Hepatocyte (in vitro differentiated cells): ENCODE data around the gene PWWP2B.

Experiments
- CTCF ChIP-seq: fragments of 200-600 bp; sonication (generic); IDR thresholded peaks from 2 replicates; pipeline ENCODE4 v1.5.1; 2016; ENCODE audit warnings: antibody characterized with exemption, mild to moderate bottlenecking; ENCODE audit not compliant: poor library complexity
- EZH2 ChIP-seq: fragments of 200-600 bp; sonication (generic); IDR thresholded peaks from 2 replicates; pipeline ENCODE4 v1.6.1; 2016; ENCODE audit warnings: antibody characterized with exemption, mild to moderate bottlenecking, borderline replicate concordance

DNA sequence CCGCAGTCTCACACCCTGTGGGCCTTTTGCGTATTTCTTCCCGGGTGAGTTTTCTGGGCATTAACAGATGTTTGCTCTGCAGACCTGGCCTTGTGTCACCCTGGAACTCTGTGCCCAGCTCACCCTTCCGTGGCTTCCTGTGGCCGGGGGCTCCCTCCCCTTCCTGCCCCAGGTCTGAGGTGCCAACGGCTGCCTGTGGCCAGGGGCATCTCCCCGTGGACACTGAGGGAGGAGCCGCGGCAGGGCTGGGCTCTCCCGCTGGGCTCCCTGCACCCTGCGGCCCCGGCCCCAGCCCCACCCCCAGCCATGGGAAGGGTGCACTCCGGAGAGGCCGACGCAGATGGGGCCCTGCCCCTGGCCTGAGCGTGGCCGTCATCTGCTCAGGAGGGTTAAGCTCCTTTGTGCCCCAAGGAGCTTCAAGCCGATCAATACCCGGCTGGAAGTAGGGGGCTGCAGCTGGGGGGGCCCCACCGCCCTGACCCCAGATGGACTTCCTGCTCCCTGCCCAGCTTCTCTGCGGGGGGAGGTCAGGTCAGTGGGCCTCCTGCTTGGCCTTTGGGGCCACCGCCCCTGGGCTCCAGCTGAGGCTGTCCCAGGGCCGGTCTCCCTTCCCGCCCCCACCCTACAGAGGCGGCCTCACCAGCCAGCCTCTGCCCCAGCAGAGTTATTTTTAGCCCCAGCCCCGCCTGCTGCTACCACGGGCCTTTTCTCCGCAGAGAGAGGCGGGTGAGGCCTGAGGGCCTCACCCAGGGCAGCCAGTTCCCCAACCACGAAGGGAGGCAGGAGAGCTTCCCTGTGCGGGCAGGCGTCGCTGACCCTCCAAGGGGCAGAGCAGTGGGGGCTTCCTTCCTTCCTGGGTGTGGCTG, 24.2 kb downstream of the PWWP2B start:
- TF ChIP-seq CTCF (no peak), EZH2 (no peak)
